H9 (cell line): ENCODE data around the gene APBA3. TPM values are rescaled to one million over a fixed set of nuclear protein-coding genes. Genes with fewer than 3 reads are reported as not detected.

ENCODE experiments used
- DNase-seq: peaks from one replicate; pipeline ENCODE4 v3.0.0-alpha.2; 2017
- H2AFZ ChIP-seq: one replicate; pipeline ENCODE4 v1.6.1; 2013; ENCODE audit warnings: mild to moderate bottlenecking, low read length, control low read depth, moderate library complexity
- H2AK5ac ChIP-seq: 2 replicates; pipeline ENCODE4 v1.6.1; 2013; ENCODE audit warnings: low read length, control low read depth, mixed read lengths; ENCODE audit not compliant: insufficient read length
- H2BK120ac ChIP-seq: one replicate; pipeline ENCODE4 v1.6.1; 2013; ENCODE audit warnings: low read depth, mild to moderate bottlenecking, low read length, control low read depth, inconsistent platforms; ENCODE audit not compliant: poor library complexity, severe bottlenecking
- H2BK12ac ChIP-seq: 2 replicates; pipeline ENCODE4 v1.6.1; 2013; ENCODE audit warnings: low read length, control low read depth, mixed read lengths, low read depth; ENCODE audit not compliant: insufficient read length
- H2BK15ac ChIP-seq: 2 replicates; pipeline ENCODE4 v1.6.1; 2013; ENCODE audit warnings: low read depth, low read length, control low read depth
- H2BK20ac ChIP-seq: one replicate; pipeline ENCODE4 v1.6.1; 2013; ENCODE audit warnings: low read depth, mild to moderate bottlenecking, low read length, control low read depth, inconsistent platforms; ENCODE audit not compliant: poor library complexity, severe bottlenecking
- H2BK5ac ChIP-seq: 2 replicates; pipeline ENCODE4 v1.6.1; 2013; ENCODE audit warnings: low read length, control low read depth, mixed read lengths; ENCODE audit not compliant: insufficient read length
- H3K14ac ChIP-seq: 2 replicates; pipeline ENCODE4 v1.6.1; 2013; ENCODE audit warnings: low read length, control low read depth; ENCODE audit not compliant: insufficient read depth
- H3K18ac ChIP-seq: 2 replicates; pipeline ENCODE4 v1.6.1; 2013; ENCODE audit warnings: low read depth, mild to moderate bottlenecking, mixed read lengths, low read length, control low read depth; ENCODE audit not compliant: insufficient read length
- H3K23ac ChIP-seq: 2 replicates; pipeline ENCODE4 v1.6.1; 2013; ENCODE audit warnings: low read length, control low read depth, mixed read lengths, low read depth; ENCODE audit not compliant: insufficient read length
- H3K23me2 ChIP-seq: 2 replicates; pipeline ENCODE4 v1.6.1; 2013; ENCODE audit warnings: low read depth, mild to moderate bottlenecking, mixed read lengths, low read length, control low read depth; ENCODE audit not compliant: insufficient read length, poor library complexity, severe bottlenecking
- H3K27ac ChIP-seq: 2 replicates; pipeline ENCODE4 v1.5.1; 2013; ENCODE audit warnings: low read length, control low read depth, mixed read lengths, low read depth; ENCODE audit not compliant: insufficient read length
- H3K27me3 ChIP-seq: 2 replicates; pipeline ENCODE4 v1.6.1; 2013; ENCODE audit warnings: low read length, control low read depth, inconsistent platforms; ENCODE audit not compliant: insufficient read depth
- H3K4ac ChIP-seq: 2 replicates; pipeline ENCODE4 v1.6.1; 2013; ENCODE audit warnings: low read depth, mild to moderate bottlenecking, control low read depth, inconsistent platforms, low read length, moderate library complexity
- H3K4me1 ChIP-seq: 2 replicates; pipeline ENCODE4 v1.6.1; 2013; ENCODE audit warnings: low read length, control low read depth, inconsistent platforms; ENCODE audit not compliant: insufficient read depth
- H3K4me2 ChIP-seq: 2 replicates; pipeline ENCODE4 v1.6.1; 2013; ENCODE audit warnings: low read length, control low read depth, mixed read lengths; ENCODE audit not compliant: insufficient read length, insufficient read depth
- H3K56ac ChIP-seq: 2 replicates; pipeline ENCODE4 v1.6.1; 2013; ENCODE audit warnings: low read depth, mild to moderate bottlenecking, mixed read lengths, low read length, control low read depth; ENCODE audit not compliant: insufficient read length
- H3K79me1 ChIP-seq: 2 replicates; pipeline ENCODE4 v1.6.1; 2013; ENCODE audit warnings: low read depth, mild to moderate bottlenecking, moderate library complexity, low read length, control low read depth, inconsistent platforms; ENCODE audit not compliant: insufficient read depth, poor library complexity, severe bottlenecking
- H3K79me2 ChIP-seq: 2 replicates; pipeline ENCODE4 v1.6.1; 2013; ENCODE audit warnings: low read length, control low read depth, inconsistent platforms; ENCODE audit not compliant: insufficient read depth
- H3K9ac ChIP-seq: 2 replicates; pipeline ENCODE4 v1.6.1; 2013; ENCODE audit warnings: low read length, control low read depth, mixed read lengths; ENCODE audit not compliant: insufficient read length; ENCODE audit errors: extremely low read depth
- H3K9me3 ChIP-seq: one replicate; pipeline ENCODE4 v1.6.1; 2013; ENCODE audit warnings: low read depth, low read length, inconsistent platforms; ENCODE audit not compliant: control insufficient read depth
- H3T11ph ChIP-seq: one replicate; pipeline ENCODE4 v1.6.1; 2013; ENCODE audit warnings: mild to moderate bottlenecking, low read length, control low read depth, inconsistent platforms
- H4K20me1 ChIP-seq: one replicate; pipeline ENCODE4 v1.6.1; 2013; ENCODE audit not compliant: control insufficient read depth, insufficient read length, insufficient read depth
- H4K5ac ChIP-seq: 2 replicates; pipeline ENCODE4 v1.6.1; 2013; ENCODE audit warnings: low read depth, mild to moderate bottlenecking, mixed read lengths, low read length, control low read depth; ENCODE audit not compliant: insufficient read length
- H4K8ac ChIP-seq: replicated peaks from 2 replicates; pipeline ENCODE4 v1.6.1; 2013; ENCODE audit warnings: low read length, control low read depth, mixed read lengths, low read depth; ENCODE audit not compliant: insufficient read length
- H4K91ac ChIP-seq: 2 replicates; pipeline ENCODE4 v1.6.1; 2013; ENCODE audit warnings: low read depth, mild to moderate bottlenecking, moderate library complexity, mixed read lengths, low read length, control low read depth; ENCODE audit not compliant: insufficient read length
- H3K27ac Mint-ChIP-seq, 3 experiments: 2 replicates in 2 of 3; 3 replicates in 1 of 3; pipeline ENCODE4 v1.8.0; 2020 to 2021; ENCODE audit warnings: mixed read lengths in 3 of 3, mild to moderate bottlenecking in 1 of 3, moderate library complexity in 1 of 3
- H3K27me3 Mint-ChIP-seq: 2 replicates; pipeline ENCODE4 v1.8.0; 2021; ENCODE audit warnings: low read depth, mild to moderate bottlenecking, moderate library complexity, mixed read lengths
- H3K36me3 Mint-ChIP-seq, 3 experiments: 2 replicates in 2 of 3; 3 replicates in 1 of 3; pipeline ENCODE4 v1.8.0; 2020 to 2021; ENCODE audit warnings: low read depth in 3 of 3, mixed read lengths in 3 of 3; ENCODE audit not compliant: insufficient read depth in 1 of 3
- H3K4me1 Mint-ChIP-seq, 2 experiments: 2 replicates each; pipeline ENCODE4 v1.8.0; 2020; ENCODE audit warnings: mixed read lengths in 2 of 2
- H3K4me3 Mint-ChIP-seq, 2 experiments: 2 replicates in 1 of 2; 3 replicates in 1 of 2; pipeline ENCODE4 v1.8.0; 2020 to 2021; ENCODE audit warnings: mild to moderate bottlenecking in 2 of 2, mixed read lengths in 2 of 2, moderate library complexity in 1 of 2
- H3K9me3 Mint-ChIP-seq, 2 experiments: 2 replicates in 1 of 2; 3 replicates in 1 of 2; pipeline ENCODE4 v1.8.0; 2020; ENCODE audit warnings: mild to moderate bottlenecking in 2 of 2, mixed read lengths in 2 of 2, moderate library complexity in 1 of 2
- WGBS: extraction: QIAGEN DNeasy Blood & Tissue Kit; methylation state at CpG from one replicate; pipeline ENCODE4 v1.1.7; 2013; ENCODE audit warnings: missing lambda C conversion rate, low lambda C conversion rate, mixed read lengths; ENCODE audit not compliant: insufficient read length; ENCODE audit errors: extremely low coverage; 5-methylcytosine and 5-hydroxymethylcytosine counted together
- total RNA-seq: library from RNA; stranded (reverse); gene quantifications from 2 replicates; pipeline ENCODE4 v1.2.1, GENCODE V29; 2021
- TF ChIP-seq, protein P1 (sequence below): fragments of 200-600 bp; sonication (generic); conservative IDR thresholded peaks from 3 replicates; pipeline ENCODE4 v1.8.0; 2021; ENCODE audit warnings: antibody characterized with exemption, mild to moderate bottlenecking

APBA3 gene
- total RNA-seq, 1 experiment from 2014 or later: 21.8 TPM

DNA sequence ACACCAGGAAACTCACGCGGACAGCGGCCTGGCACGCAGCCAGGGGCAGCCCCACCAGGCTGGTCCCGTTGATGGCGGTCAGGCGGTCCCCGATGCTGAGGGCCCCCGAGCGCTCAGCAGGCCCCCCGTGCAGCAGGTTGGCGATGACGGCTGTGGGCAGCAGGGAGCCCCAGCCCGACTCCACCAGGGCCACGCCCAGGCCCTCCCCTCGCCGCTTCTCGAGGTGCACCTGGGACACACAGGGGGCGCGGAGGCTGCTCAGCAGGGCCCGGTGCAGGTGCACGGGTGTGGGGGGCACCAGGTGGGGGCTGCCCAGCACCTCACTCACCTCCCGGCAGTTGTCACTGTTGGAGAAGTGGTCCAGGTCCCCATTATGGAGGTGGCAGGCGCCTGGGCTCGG is 9.0 kb downstream of the APBA3 start:
- no peak overlapping the region for H2BK20ac ChIP-seq
- H2AFZ ChIP-seq: no peak overlapping the region
- no peaks in the 10 kb centered on the region for H3K9me3 ChIP-seq
- no peak overlapping the region for H3K4me3 Mint-ChIP-seq
- H3K4me2 ChIP-seq: no peak overlapping the region
- no peaks in the 10 kb centered on the region for H3K27me3 Mint-ChIP-seq
- H3K14ac ChIP-seq: no peak overlapping the region
- no peak overlapping the region for H4K91ac ChIP-seq
- H3K4me1 Mint-ChIP-seq: no peaks in the 10 kb centered on the region
- no peak overlapping the region for H2AK5ac ChIP-seq
- H3K23ac ChIP-seq: no peak overlapping the region
- no peak overlapping the region for H4K5ac ChIP-seq
- H3K27ac Mint-ChIP-seq: no peak overlapping the region
- H3K9ac ChIP-seq: no peak overlapping the region
- no peaks in the 10 kb centered on the region for H3K23me2 ChIP-seq
- no peak overlapping the region for H3K4ac ChIP-seq
- H3K27me3 ChIP-seq: no peaks in the 10 kb centered on the region
- H3K79me1 ChIP-seq: no peaks in the 10 kb centered on the region
- no peak overlapping the region for H3T11ph ChIP-seq
- DNase-seq: no peak
- no peak overlapping the region for H2BK12ac ChIP-seq
- H4K8ac ChIP-seq: no peak overlapping the region
- H3K9me3 Mint-ChIP-seq: no peaks in the 10 kb centered on the region
- no peak overlapping the region for H2BK5ac ChIP-seq
- no peaks in the 10 kb centered on the region for H4K20me1 ChIP-seq
- H2BK15ac ChIP-seq: no peak overlapping the region
- no peak overlapping the region for H2BK120ac ChIP-seq
- H3K18ac ChIP-seq: no peak overlapping the region
- TF ChIP-seq, protein P1, sequence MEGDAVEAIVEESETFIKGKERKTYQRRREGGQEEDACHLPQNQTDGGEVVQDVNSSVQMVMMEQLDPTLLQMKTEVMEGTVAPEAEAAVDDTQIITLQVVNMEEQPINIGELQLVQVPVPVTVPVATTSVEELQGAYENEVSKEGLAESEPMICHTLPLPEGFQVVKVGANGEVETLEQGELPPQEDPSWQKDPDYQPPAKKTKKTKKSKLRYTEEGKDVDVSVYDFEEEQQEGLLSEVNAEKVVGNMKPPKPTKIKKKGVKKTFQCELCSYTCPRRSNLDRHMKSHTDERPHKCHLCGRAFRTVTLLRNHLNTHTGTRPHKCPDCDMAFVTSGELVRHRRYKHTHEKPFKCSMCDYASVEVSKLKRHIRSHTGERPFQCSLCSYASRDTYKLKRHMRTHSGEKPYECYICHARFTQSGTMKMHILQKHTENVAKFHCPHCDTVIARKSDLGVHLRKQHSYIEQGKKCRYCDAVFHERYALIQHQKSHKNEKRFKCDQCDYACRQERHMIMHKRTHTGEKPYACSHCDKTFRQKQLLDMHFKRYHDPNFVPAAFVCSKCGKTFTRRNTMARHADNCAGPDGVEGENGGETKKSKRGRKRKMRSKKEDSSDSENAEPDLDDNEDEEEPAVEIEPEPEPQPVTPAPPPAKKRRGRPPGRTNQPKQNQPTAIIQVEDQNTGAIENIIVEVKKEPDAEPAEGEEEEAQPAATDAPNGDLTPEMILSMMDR: no peak
- no CpG with 5 or more reads among the region's 25 CpGs for WGBS
- no peak overlapping the region for H3K27ac ChIP-seq
- no peaks in the 10 kb centered on the region for H3K4me1 ChIP-seq
- no peak overlapping the region for H3K56ac ChIP-seq
- peaks cover 7 to 32% (median 27%) of the 10 kb centered on the region in 3 experiments; a peak in 6 of 7 replicates for H3K36me3 Mint-ChIP-seq
- no peaks in the 10 kb centered on the region for H3K79me2 ChIP-seq
